Measurements from ENCODE around the gene KCNT1.

GRCh38 chr9:135827301-135827700, 125.3 kb downstream of the KCNT1 start:
- TF ChIP-seq CTCF (IDR thresholded peaks at IDR 0.05): no peak
- TF ChIP-seq POLR2A (IDR thresholded peaks at IDR 0.05): no peak

All from thyroid gland (tissue), 4 donors.